Left lobe of liver (tissue), 2 donors: ENCODE measurements around the gene ARHGAP45. TPM values are rescaled to one million over a fixed set of nuclear protein-coding genes. Genes with fewer than 3 reads are reported as not detected.

Source experiments
- ATAC-seq: fragments of 200-7000 bp; cut with Tn5 transposase; one replicate; pipeline ENCODE4 v1.9.1; 2020; ENCODE audit warnings: mild to moderate bottlenecking, moderate library complexity
- DNase-seq: peaks from one replicate; pipeline ENCODE4 v3.0.0-alpha.2; 2020; ENCODE audit warnings: low spot score
- total RNA-seq: library from RNA; stranded (reverse); gene quantifications from one replicate; pipeline ENCODE4 v1.2.1, GENCODE V29; 2021
- donor health status: DM: no; HTN: no; CAD: no; lungs with moderate emphysema.
- donor health status: DM: no; HTN: yes; CAD: no.

The ARHGAP45 gene
- total RNA-seq, 1 donor from 2014 or later = 5.1 TPM

DNA sequence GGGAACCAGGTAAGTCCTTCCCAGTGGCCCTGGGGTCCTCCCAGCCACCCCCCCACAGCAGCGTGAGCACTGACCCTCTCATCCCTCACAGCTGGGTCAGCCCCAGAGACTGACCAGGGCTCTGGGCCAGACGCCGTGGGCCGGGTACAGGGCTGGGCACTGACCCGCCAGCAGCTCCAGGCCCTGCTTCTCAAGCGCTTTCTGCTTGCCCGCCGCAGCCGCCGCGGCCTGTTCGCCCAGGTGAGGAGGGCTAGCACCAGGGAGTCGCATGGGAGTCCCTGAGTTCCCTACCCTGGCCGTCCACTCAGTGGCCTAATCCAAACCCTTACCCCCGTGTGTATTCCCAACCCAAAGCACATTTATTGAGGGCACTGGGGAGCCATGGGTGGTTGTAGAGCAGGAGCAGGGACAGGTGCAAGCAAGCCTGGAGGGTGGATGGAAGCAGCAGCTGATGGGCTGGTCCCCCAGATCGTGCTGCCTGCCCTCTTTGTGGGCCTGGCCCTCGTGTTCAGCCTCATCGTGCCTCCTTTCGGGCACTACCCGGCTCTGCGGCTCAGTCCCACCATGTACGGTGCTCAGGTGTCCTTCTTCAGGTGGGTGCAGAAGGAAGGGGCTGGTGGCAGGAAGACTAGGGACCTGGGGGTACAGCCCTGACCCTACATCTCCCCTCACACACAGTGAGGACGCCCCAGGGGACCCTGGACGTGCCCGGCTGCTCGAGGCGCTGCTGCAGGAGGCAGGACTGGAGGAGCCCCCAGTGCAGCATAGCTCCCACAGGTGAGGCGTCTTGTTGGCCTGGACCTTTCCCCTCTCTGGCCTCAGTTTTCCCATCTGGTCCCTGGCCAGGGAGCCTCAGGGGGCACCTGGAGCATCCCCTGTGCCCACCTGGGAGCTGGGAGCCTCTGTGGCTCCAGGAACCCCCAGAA is 12.6 kb upstream of the ARHGAP45 start:
- no peak for DNase-seq
- no peak for ATAC-seq

GRCh38 chr19:1055028-1055425 is 11.9 kb upstream of the ARHGAP45 start:
- no peak for DNase-seq

GRCh38 chr19:1055886-1056620 is 10.9 kb upstream of the ARHGAP45 start:
- no peak for ATAC-seq

More at GRCh38 chr19:1055028-1055425, 11.9 kb upstream of the ARHGAP45 start:
- no peak for ATAC-seq

DNA sequence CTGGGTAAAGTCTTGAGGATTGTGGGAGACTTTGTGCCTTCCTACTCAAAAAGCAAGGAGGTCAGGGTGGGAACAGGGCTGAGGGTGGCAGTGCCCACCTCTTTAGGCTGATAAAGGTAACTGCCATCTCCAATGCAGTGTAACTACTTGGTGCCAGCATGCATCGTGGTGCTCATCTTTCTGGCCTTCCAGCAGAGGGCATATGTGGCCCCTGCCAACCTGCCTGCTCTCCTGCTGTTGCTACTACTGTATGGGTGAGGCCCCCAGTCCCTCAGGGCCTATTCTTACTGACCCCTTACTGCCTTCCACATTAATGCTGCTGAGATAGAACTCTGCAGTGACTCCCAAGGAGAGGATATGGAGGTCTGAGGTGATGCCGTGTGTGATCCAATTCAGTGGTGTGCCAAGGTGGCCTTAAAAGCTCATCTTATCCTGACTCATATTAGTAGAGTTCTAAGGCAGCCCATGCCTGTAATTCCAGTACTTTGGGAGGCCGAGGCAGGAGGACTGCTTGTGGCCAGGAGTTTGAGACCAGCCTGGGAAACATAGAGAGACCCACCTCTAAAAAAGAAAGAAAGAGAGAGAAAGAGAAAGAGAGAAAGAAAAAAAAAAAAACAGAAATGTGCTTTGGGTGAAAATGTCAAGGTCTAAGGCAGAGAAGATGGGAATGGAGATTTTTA is 9.7 kb upstream of the ARHGAP45 start:
- peak; percentile 80 for ATAC-seq
- DNase-seq = no peak

More at GRCh38 chr19:1055886-1056620, 10.9 kb upstream of the ARHGAP45 start:
- DNase-seq = no peak

- ATAC-seq = no peak
- DNase-seq = no peak
These were observed 8.9 kb upstream of the ARHGAP45 start for GRCh38 chr19:1058112-1058511.

GRCh38 chr19:1060689-1061088 is 6.3 kb upstream of the ARHGAP45 start:
- DNase-seq (no peak), ATAC-seq (no peak)

DNA sequence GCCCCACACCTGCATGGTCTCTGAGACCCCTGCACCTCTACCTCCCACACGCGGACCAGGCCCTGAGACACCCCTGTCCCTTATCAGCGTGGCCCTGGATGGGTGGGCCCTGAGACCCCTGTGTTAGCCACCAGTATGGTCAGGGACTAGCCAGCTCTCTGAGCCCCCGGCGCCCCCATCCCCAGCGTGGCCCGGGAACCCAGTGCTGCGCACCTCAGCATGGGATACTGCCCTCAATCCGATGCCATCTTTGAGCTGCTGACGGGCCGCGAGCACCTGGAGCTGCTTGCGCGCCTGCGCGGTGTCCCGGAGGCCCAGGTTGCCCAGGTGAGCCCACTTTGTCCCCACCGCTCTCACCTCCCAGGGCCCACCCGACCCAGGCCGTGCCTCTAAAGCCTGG is 5.0 kb upstream of the ARHGAP45 start:
- DNase-seq = no peak

GRCh38 chr19:1062387-1063029 is 4.5 kb upstream of the ARHGAP45 start:
- ATAC-seq = no peak
- no peak for DNase-seq

More for the DNA sequence above, 5.0 kb upstream of the ARHGAP45 start:
- ATAC-seq = no peak

- no peak for DNase-seq
- no peak for ATAC-seq
These were observed 3.7 kb upstream of the ARHGAP45 start for GRCh38 chr19:1063030-1063908.

DNA sequence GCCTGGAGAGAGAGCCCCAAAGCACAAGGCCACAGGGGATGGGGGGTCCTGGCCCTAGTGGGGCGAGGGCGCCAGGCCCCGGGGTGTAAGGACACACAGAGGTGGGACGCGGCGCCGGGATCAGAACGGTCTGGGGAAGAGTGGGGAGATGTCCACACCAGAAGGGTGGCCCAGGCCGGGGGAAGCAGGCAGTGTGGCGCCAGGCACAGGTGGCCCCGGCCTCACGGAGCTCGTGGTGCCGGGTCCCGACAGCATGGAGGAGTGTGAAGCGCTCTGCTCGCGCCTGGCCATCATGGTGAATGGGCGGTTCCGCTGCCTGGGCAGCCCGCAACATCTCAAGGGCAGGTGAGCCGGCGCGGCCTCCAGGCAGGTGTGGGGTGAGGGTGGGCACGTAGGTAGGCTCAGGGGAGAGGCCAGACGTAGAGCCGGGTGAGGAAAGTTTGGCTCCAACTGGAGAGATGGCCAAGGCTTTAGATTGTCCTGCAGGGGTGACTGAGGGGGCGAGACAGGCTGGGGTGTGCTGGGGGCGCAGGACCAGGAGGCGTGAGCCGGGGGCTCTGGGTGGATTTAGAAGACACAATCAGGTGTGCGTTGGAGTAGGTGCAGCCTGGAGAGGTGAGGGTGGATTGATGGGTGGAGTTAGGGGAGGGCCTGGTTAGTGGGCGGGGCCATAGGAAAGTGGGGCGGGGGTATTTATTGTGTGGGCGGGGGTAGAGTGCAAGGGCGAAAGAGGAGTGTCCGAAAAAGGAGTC is 2.9 kb upstream of the ARHGAP45 start:
- no peak for ATAC-seq
- DNase-seq = no peak

DNA sequence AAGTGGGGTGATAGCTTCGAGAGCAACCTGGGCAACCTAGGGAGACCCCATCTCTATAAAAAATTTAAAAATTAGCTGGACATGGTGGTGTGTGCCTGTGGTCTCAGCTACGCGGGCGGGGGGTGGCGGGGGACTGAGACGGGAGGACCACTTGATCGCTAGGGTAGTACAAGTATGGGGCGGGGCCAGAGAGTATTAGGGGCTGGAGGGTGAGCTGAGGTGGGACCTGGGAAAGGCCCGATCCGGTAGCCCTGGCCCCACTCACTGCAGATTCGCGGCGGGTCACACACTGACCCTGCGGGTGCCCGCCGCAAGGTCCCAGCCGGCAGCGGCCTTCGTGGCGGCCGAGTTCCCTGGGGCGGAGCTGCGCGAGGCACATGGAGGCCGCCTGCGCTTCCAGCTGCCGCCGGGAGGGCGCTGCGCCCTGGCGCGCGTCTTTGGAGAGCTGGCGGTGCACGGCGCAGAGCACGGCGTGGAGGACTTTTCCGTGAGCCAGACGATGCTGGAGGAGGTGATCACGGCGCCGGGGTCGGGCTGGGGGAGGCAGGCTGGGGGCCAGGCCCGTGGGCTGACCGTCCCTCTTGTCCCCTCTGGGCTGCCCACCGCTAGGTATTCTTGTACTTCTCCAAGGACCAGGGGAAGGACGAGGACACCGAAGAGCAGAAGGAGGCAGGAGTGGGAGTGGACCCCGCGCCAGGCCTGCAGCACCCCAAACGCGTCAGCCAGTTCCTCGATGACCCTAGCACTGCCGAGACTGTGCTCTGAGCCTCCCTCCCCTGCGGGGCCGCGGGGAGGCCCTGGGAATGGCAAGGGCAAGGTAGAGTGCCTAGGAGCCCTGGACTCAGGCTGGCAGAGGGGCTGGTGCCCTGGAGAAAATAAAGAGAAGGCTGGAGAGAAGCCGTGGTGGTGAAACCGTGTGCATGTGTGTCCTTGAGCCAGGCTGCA is 2.0 kb upstream of the ARHGAP45 start:
- DNase-seq (no peak), ATAC-seq (peak; percentile 83)

- DNase-seq (no peak), ATAC-seq (no peak)
These were observed 1.3 kb upstream of the ARHGAP45 start for GRCh38 chr19:1065606-1066109.

GRCh38 chr19:1066251-1066747 is 668 bp upstream of the ARHGAP45 start:
- no peak for DNase-seq

DNA sequence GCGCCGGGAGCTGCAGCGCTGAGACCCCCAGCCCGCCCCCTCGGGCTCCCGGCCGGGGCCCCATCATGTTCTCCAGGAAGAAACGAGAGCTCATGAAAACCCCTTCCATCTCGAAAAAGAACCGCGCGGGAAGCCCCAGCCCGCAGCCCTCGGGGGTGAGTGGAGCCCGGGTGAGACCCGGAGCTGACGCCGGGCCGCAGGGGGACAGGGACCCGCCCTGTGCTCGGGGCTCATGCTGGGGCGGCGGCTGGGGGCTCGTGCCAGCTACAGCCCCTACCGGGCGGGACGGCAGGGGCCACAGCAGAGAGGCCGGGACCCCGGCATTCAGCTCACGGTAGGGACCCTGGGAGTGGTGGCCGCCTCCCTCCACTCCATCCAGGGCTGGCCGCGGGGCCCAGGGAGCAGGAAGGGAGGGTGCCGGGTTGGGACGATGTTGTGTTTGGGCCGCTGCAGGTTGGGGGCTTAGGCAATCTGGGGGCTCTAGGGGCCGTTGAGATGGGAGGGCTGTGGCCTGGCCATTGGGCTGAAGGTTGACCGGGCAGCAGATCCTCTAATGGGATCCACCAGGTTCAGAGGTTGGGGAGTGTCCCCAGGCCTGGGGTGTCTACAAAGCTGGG is 482 bp downstream of the ARHGAP45 start:
- ATAC-seq (no peak), DNase-seq (no peak)

More at GRCh38 chr19:1066251-1066747, 668 bp upstream of the ARHGAP45 start:
- no peak for ATAC-seq

- ATAC-seq (no peak), DNase-seq (no peak)
These were observed 1.3 kb downstream of the ARHGAP45 start for GRCh38 chr19:1068009-1069001.
